Esophagus muscularis mucosa (tissue), 3 donors: Measurements from ENCODE around the gene FUT4.

Experiments
- POLR2A ChIP-seq: fragments of 450-650 bp; IDR thresholded peaks from one replicate; pipeline ENCODE4 v1.6.1; 2017; ENCODE audit warnings: antibody characterized with exemption, moderate library complexity, mild to moderate bottlenecking, low read depth
- POLR2AphosphoS5 ChIP-seq, 2 donors: sonication (generic); formaldehyde crosslinking; IDR thresholded peaks; one replicate each; pipeline ENCODE4 v1.6.1; 2017; ENCODE audit warnings: antibody characterized with exemption in 2 of 2
- TF ChIP-seq, protein P1 (sequence below), 3 experiments: fragments of 200-600 bp in 2 of 3; fragments of 450-650 bp in 1 of 3; sonication (generic) in 2 of 3; IDR thresholded peaks; one replicate each; pipeline ENCODE4 v1.5.1; 2017 to 2019; ENCODE audit warnings: antibody characterized with exemption in 3 of 3, mild to moderate bottlenecking in 2 of 3, moderate library complexity in 1 of 3

DNA sequence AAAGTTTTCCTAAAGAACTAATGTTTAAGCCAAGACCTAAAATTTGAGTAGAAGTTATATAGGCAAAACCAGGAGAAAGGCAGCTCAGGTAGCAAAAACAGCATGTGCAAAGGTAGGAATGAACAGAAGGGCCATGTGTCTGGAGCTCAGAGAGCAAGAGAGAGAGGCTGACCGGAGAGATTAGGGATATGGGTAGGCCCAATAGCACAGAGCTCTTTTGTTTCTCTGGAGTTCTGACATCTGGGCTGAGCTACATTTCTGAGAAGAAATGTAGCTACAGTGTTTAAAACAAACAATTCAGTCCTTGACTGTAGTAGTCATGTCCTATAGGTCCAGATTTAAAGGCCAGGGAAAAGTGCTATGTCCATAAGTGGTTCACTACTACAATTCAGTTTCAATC is 27.0 kb upstream of the FUT4 start:
- TF ChIP-seq POLR2AphosphoS5 (IDR thresholded peaks at IDR 0.05) (no peak), POLR2A (no peak)
- TF ChIP-seq, protein P1, sequence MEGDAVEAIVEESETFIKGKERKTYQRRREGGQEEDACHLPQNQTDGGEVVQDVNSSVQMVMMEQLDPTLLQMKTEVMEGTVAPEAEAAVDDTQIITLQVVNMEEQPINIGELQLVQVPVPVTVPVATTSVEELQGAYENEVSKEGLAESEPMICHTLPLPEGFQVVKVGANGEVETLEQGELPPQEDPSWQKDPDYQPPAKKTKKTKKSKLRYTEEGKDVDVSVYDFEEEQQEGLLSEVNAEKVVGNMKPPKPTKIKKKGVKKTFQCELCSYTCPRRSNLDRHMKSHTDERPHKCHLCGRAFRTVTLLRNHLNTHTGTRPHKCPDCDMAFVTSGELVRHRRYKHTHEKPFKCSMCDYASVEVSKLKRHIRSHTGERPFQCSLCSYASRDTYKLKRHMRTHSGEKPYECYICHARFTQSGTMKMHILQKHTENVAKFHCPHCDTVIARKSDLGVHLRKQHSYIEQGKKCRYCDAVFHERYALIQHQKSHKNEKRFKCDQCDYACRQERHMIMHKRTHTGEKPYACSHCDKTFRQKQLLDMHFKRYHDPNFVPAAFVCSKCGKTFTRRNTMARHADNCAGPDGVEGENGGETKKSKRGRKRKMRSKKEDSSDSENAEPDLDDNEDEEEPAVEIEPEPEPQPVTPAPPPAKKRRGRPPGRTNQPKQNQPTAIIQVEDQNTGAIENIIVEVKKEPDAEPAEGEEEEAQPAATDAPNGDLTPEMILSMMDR (IDR thresholded peaks at IDR 0.05), result no peak
